ENCODE measurements around the gene SLC6A17. TPM values are rescaled to one million over a fixed set of nuclear protein-coding genes. Genes with fewer than 3 reads are reported as not detected.

Gene SLC6A17
- total RNA-seq, 2 donors from 2014 or later = 0.07 TPM; not detected in 1

GRCh38 chr1:110174961-110175360 is 24.7 kb downstream of the SLC6A17 start:
- H3K4me1 Mint-ChIP-seq = peaks cover 3% of the 10 kb centered on the region
- DNase-seq = no peak
- Histone ChIP-seq H3K27me3 (ENCODE audit: control insufficient read depth, insufficient read depth, low read length, poor library complexity, severe bottlenecking) (no peaks in the 10 kb centered on the region), H3K4me3 (ENCODE audit: low read length) (no peak overlapping the region), H3K9me3 (ENCODE audit: control insufficient read depth, low read length) (no peaks in the 10 kb centered on the region), H3K4me1 (ENCODE audit: control insufficient read depth, insufficient read depth, low read length) (peaks cover 3% of the 10 kb centered on the region), H3K27ac (ENCODE audit: low read depth, low read length) (no peak overlapping the region), H3K9ac (ENCODE audit: extremely low read depth, low read length, poor library complexity, severe bottlenecking) (no peak overlapping the region), H3K36me3 (ENCODE audit: control insufficient read depth, insufficient read depth, low read length) (no peaks in the 10 kb centered on the region)
- no peaks in the 10 kb centered on the region for H3K36me3 Mint-ChIP-seq (ENCODE audit: low read depth)
- 60 to 83% methylated on average over 2 of the region's 2 CpGs for WGBS, 2 experiments (ENCODE audit: insufficient coverage in 1 of 2, insufficient read length in 1 of 2)
- no peaks in the 10 kb centered on the region for H3K9me3 Mint-ChIP-seq
- H3K27ac Mint-ChIP-seq = no peak overlapping the region
- H3K27me3 Mint-ChIP-seq (ENCODE audit: insufficient read depth) = peaks cover 4% of the 10 kb centered on the region
- TF ChIP-seq CTCF (conservative IDR thresholded peaks at IDR 0.05) = no peak
- H3K4me3 Mint-ChIP-seq = no peak overlapping the region

- peaks cover 3% of the 10 kb centered on the region for H3K4me1 Mint-ChIP-seq
- Histone ChIP-seq H3K9ac (ENCODE audit: extremely low read depth, low read length, poor library complexity, severe bottlenecking) (no peak overlapping the region), H3K27ac (ENCODE audit: low read depth, low read length) (no peak overlapping the region), H3K4me1 (ENCODE audit: control insufficient read depth, insufficient read depth, low read length) (peaks cover 3% of the 10 kb centered on the region), H3K4me3 (ENCODE audit: low read length) (no peak overlapping the region), H3K9me3 (ENCODE audit: control insufficient read depth, low read length) (no peaks in the 10 kb centered on the region), H3K27me3 (ENCODE audit: control insufficient read depth, insufficient read depth, low read length, poor library complexity, severe bottlenecking) (no peaks in the 10 kb centered on the region), H3K36me3 (ENCODE audit: control insufficient read depth, insufficient read depth, low read length) (no peaks in the 10 kb centered on the region)
- no peak overlapping the region for H3K27ac Mint-ChIP-seq
- no peaks in the 10 kb centered on the region for H3K9me3 Mint-ChIP-seq
- H3K4me3 Mint-ChIP-seq = no peak overlapping the region
- DNase-seq = no peak
- peaks cover 4% of the 10 kb centered on the region for H3K27me3 Mint-ChIP-seq (ENCODE audit: insufficient read depth)
- 86 to 87% methylated on average over 8 to 9 of the region's 9 CpGs for WGBS, 2 experiments (ENCODE audit: insufficient coverage in 1 of 2, insufficient read length in 1 of 2)
- no peaks in the 10 kb centered on the region for H3K36me3 Mint-ChIP-seq (ENCODE audit: low read depth)
- no peak for TF ChIP-seq CTCF (conservative IDR thresholded peaks at IDR 0.05)
Observed at GRCh38 chr1:110176299-110176956, 26.1 kb downstream of the SLC6A17 start.

- no peaks in the 10 kb centered on the region for H3K9me3 Mint-ChIP-seq
- no peak overlapping the region for H3K27ac Mint-ChIP-seq
- no peak for TF ChIP-seq CTCF (conservative IDR thresholded peaks at IDR 0.05)
- H3K27me3 Mint-ChIP-seq (ENCODE audit: insufficient read depth) = peaks cover 4% of the 10 kb centered on the region
- Histone ChIP-seq H3K9me3 (ENCODE audit: control insufficient read depth, low read length) (no peaks in the 10 kb centered on the region), H3K9ac (ENCODE audit: extremely low read depth, low read length, poor library complexity, severe bottlenecking) (no peak overlapping the region), H3K27me3 (ENCODE audit: control insufficient read depth, insufficient read depth, low read length, poor library complexity, severe bottlenecking) (no peaks in the 10 kb centered on the region), H3K27ac (ENCODE audit: low read depth, low read length) (no peak overlapping the region), H3K4me1 (ENCODE audit: control insufficient read depth, insufficient read depth, low read length) (peaks cover 3% of the 10 kb centered on the region), H3K36me3 (ENCODE audit: control insufficient read depth, insufficient read depth, low read length) (no peaks in the 10 kb centered on the region), H3K4me3 (ENCODE audit: low read length) (no peak overlapping the region)
- no peak overlapping the region for H3K4me3 Mint-ChIP-seq
- no peak for DNase-seq
- peaks cover 3% of the 10 kb centered on the region for H3K4me1 Mint-ChIP-seq
- H3K36me3 Mint-ChIP-seq (ENCODE audit: low read depth) = no peaks in the 10 kb centered on the region
- WGBS, 2 experiments (ENCODE audit: insufficient coverage in 1 of 2, insufficient read length in 1 of 2) = 89% methylated on average over 3 to 4 of the region's 4 CpGs
Observed at GRCh38 chr1:110177775-110178174, 27.5 kb downstream of the SLC6A17 start.

All from endodermal cell (in vitro differentiated cells).